Trophoblast cell (in vitro differentiated cells and primary cell): Measurements from ENCODE around the gene SDHA.

Experiments used
- DNase-seq, 2 donors: peaks; one replicate each; pipeline ENCODE4 v3.0.0-alpha.2; 2016
- H2AFZ ChIP-seq: 2 replicates; pipeline ENCODE4 v1.6.1; 2013; ENCODE audit warnings: low read length, moderate library complexity, mild to moderate bottlenecking; ENCODE audit not compliant: insufficient read depth, poor library complexity
- H2AK5ac ChIP-seq: 2 replicates; pipeline ENCODE4 v1.6.1; 2013; ENCODE audit warnings: mild to moderate bottlenecking, low read length
- H2BK120ac ChIP-seq: 2 replicates; pipeline ENCODE4 v1.6.1; 2013; ENCODE audit warnings: low read length, mild to moderate bottlenecking, moderate library complexity; ENCODE audit not compliant: insufficient read depth, poor library complexity
- H2BK12ac ChIP-seq: 2 replicates; pipeline ENCODE4 v1.6.1; 2013; ENCODE audit warnings: mild to moderate bottlenecking, low read length, moderate library complexity
- H2BK5ac ChIP-seq: 2 replicates; pipeline ENCODE4 v1.6.1; 2013; ENCODE audit warnings: low read length, low read depth, moderate library complexity, mild to moderate bottlenecking; ENCODE audit not compliant: poor library complexity
- H3K14ac ChIP-seq: 2 replicates; pipeline ENCODE4 v1.6.1; 2013; ENCODE audit warnings: mild to moderate bottlenecking, low read length
- H3K18ac ChIP-seq: 2 replicates; pipeline ENCODE4 v1.6.1; 2013; ENCODE audit warnings: mild to moderate bottlenecking, low read length
- H3K23ac ChIP-seq: 2 replicates; pipeline ENCODE4 v1.6.1; 2013; ENCODE audit warnings: low read length
- H3K27ac ChIP-seq: 2 replicates; pipeline ENCODE4 v1.5.1; 2013; ENCODE audit warnings: low read depth, mild to moderate bottlenecking, inconsistent platforms, low read length, moderate library complexity
- H3K27me3 ChIP-seq: 2 replicates; pipeline ENCODE4 v1.6.1; 2013; ENCODE audit warnings: inconsistent platforms, mild to moderate bottlenecking, low read length, moderate library complexity; ENCODE audit not compliant: insufficient read depth
- H3K36me3 ChIP-seq, 2 experiments: 1 replicate in 1 of 2; 2 replicates in 1 of 2; pipeline ENCODE4 v1.6.1; 2013; ENCODE audit warnings: low read length in 2 of 2, mild to moderate bottlenecking in 2 of 2, moderate library complexity in 1 of 2; ENCODE audit not compliant: insufficient read depth in 2 of 2, control insufficient read depth in 1 of 2
- H3K4ac ChIP-seq: 2 replicates; pipeline ENCODE4 v1.6.1; 2013; ENCODE audit warnings: low read depth, mild to moderate bottlenecking, low read length, moderate library complexity
- H3K4me1 ChIP-seq, 2 experiments: 1 replicate in 1 of 2; 2 replicates in 1 of 2; pipeline ENCODE4 v1.6.1; 2013; ENCODE audit warnings: low read length in 2 of 2, mild to moderate bottlenecking in 2 of 2, moderate library complexity in 1 of 2; ENCODE audit not compliant: insufficient read depth in 2 of 2, control insufficient read depth in 1 of 2
- H3K4me2 ChIP-seq: 2 replicates; pipeline ENCODE4 v1.6.1; 2013; ENCODE audit warnings: inconsistent platforms, mild to moderate bottlenecking, low read length, moderate library complexity
- H3K4me3 ChIP-seq: 2 replicates; pipeline ENCODE4 v1.5.1; 2013; ENCODE audit warnings: mild to moderate bottlenecking, low read depth, low read length, inconsistent platforms
- H3K79me1 ChIP-seq: one replicate; pipeline ENCODE4 v1.6.1; 2013; ENCODE audit warnings: low read length
- H3K79me2 ChIP-seq: 2 replicates; pipeline ENCODE4 v1.6.1; 2013; ENCODE audit warnings: low read length, mild to moderate bottlenecking; ENCODE audit not compliant: control insufficient read depth, insufficient read depth, poor library complexity
- H3K9ac ChIP-seq: 2 replicates; pipeline ENCODE4 v1.6.1; 2013; ENCODE audit warnings: mild to moderate bottlenecking, low read length
- H3K9me3 ChIP-seq: 2 replicates; pipeline ENCODE4 v1.6.1; 2013; ENCODE audit warnings: low read depth, mild to moderate bottlenecking, control low read depth, inconsistent platforms, low read length; ENCODE audit not compliant: insufficient read depth
- H4K12ac ChIP-seq: 2 replicates; pipeline ENCODE4 v1.6.1; 2013; ENCODE audit warnings: low read depth, mild to moderate bottlenecking, low read length, moderate library complexity
- H4K8ac ChIP-seq: 2 replicates; pipeline ENCODE4 v1.6.1; 2013; ENCODE audit warnings: low read depth, mild to moderate bottlenecking, low read length, moderate library complexity
- H4K91ac ChIP-seq: one replicate; pipeline ENCODE4 v1.6.1; 2013; ENCODE audit warnings: low read depth, mild to moderate bottlenecking, low read length, moderate library complexity
- WGBS: extraction: QIAGEN DNeasy Blood & Tissue Kit; methylation state at CpG from one replicate; pipeline ENCODE4 v1.1.7; 2013; ENCODE audit warnings: missing lambda C conversion rate; ENCODE audit not compliant: insufficient read length, insufficient coverage; ENCODE audit errors: extremely low coverage; 5-methylcytosine and 5-hydroxymethylcytosine counted together

Gene SDHA

DNA sequence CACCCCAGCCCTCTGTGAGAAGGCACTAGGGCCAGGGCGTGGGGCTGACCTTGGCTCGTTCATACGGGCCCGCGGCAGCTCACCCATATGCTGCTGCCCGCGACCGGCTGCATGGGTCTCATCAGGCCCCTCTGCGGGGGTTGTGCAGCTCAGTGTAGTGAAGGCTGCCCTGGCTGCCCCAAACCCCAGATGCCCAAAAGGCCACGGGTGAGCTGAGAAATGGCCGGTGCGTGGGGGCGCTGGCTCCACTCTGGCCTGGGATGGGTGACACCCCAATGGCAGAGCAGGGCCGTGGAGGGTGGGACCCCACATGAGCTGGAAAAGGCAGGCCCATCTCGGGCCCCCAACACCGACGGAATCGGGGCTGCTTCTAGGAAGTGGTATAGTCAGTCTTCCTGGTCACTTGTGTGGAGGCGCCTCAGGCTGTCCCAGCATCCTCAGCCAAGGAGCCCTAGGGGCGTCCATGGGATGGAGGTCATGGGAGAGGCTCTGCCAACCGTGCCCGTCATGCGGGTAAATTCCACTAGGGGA is 46.3 kb upstream of the SDHA start:
- H4K12ac ChIP-seq = no peak overlapping the region

DNA sequence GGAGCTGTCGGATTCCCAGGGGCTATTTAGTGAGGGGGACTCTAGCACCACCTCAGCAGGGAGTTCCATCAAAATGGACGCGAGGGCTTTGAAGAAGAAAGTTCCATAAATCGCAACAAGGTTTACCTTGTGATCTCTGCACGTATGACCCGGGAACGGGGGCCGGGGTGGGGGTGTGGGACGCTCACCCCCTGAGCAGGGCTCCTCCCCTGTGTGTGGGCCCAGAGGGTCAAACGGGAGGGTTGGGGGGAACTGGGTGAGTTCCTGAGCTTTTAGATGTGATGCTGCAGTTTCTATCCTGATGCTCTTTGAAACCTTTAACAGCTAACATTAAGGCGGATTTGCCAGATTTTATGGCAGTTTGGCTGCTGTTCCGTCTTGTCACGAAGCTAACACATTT is 45.7 kb upstream of the SDHA start:
- H3K9ac ChIP-seq = no peak overlapping the region
- no peak overlapping the region for H3K4me2 ChIP-seq
- H3K4ac ChIP-seq = no peak overlapping the region
- H2BK12ac ChIP-seq = no peak overlapping the region
- no peaks in the 10 kb centered on the region for H3K9me3 ChIP-seq
- peaks cover 14% of the 10 kb centered on the region in 2 experiments for H3K4me1 ChIP-seq
- H3K79me2 ChIP-seq = no peaks in the 10 kb centered on the region
- H3K36me3 ChIP-seq = peaks cover 54 to 55% of the 10 kb centered on the region in 2 experiments
- no peak overlapping the region for H2AFZ ChIP-seq
- no peak overlapping the region for H2AK5ac ChIP-seq
- H3K79me1 ChIP-seq = peaks cover 3% of the 10 kb centered on the region
- DNase-seq = no peak
- H4K12ac ChIP-seq = no peak overlapping the region
- H3K27ac ChIP-seq = no peak overlapping the region
- no peak overlapping the region for H3K4me3 ChIP-seq
- H3K27me3 ChIP-seq = no peaks in the 10 kb centered on the region
- no peak overlapping the region for H3K18ac ChIP-seq
- WGBS = no CpG with 5 or more reads among the region's 13 CpGs
- no peak overlapping the region for H4K91ac ChIP-seq
- no peak overlapping the region for H4K8ac ChIP-seq
- no peak overlapping the region for H3K14ac ChIP-seq
- no peak overlapping the region for H2BK120ac ChIP-seq
- H2BK5ac ChIP-seq = no peak overlapping the region
- no peak overlapping the region for H3K23ac ChIP-seq

More for the DNA sequence above, 46.3 kb upstream of the SDHA start:
- H3K14ac ChIP-seq = no peak overlapping the region
- H3K4me2 ChIP-seq = no peak overlapping the region
- no peak overlapping the region for H4K8ac ChIP-seq
- no peak overlapping the region for H2AFZ ChIP-seq
- H2BK5ac ChIP-seq = no peak overlapping the region
- no peak overlapping the region for H2BK120ac ChIP-seq
- H4K91ac ChIP-seq = no peak overlapping the region
- no peak overlapping the region for H2AK5ac ChIP-seq
- H2BK12ac ChIP-seq = no peak overlapping the region
- no peak overlapping the region for H3K23ac ChIP-seq
- H3K4ac ChIP-seq = no peak overlapping the region
- H3K9ac ChIP-seq = no peak overlapping the region
- no peak overlapping the region for H3K18ac ChIP-seq
- WGBS = no CpG with 5 or more reads among the region's 23 CpGs
- H3K4me3 ChIP-seq = no peak overlapping the region
- no peaks in the 10 kb centered on the region for H3K9me3 ChIP-seq
- H3K27ac ChIP-seq = no peak overlapping the region
- H3K79me2 ChIP-seq = no peaks in the 10 kb centered on the region
- H3K4me1 ChIP-seq = peaks cover 14% of the 10 kb centered on the region in 2 experiments
- H3K36me3 ChIP-seq = peaks cover 54 to 55% of the 10 kb centered on the region in 2 experiments
- no peaks in the 10 kb centered on the region for H3K27me3 ChIP-seq
- DNase-seq = no peak
- H3K79me1 ChIP-seq = peaks cover 3% of the 10 kb centered on the region

DNA sequence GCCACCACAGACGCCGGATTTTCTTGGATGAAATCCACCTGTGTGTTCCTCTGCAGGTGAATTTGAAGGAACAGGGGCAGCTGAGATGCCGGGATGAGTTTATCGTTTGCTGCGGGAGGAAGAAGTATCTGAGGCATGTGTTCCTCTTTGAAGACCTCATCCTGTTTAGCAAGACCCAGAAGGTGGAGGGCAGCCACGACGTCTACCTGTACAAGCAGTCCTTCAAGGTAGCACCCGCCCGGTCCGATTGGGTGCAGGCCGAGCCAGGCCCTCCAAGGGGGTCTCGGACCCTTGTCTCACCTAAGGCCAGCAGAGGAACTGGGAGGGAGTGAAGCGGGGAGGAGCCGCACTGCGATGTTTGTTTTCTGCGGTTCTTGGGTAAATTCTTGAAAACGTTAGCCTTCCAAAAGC is 45.3 kb upstream of the SDHA start:
- Histone ChIP-seq H3K27ac (no peak overlapping the region), H3K4me3 (no peak overlapping the region), H3K14ac (no peak overlapping the region), H3K18ac (no peak overlapping the region), H3K23ac (no peak overlapping the region), H2BK12ac (no peak overlapping the region), H3K9me3 (no peaks in the 10 kb centered on the region), H2AK5ac (no peak overlapping the region), H4K12ac (no peak overlapping the region), H4K8ac (no peak overlapping the region), H2BK120ac (no peak overlapping the region), H2BK5ac (no peak overlapping the region), H3K4me2 (no peak overlapping the region), H3K27me3 (no peaks in the 10 kb centered on the region), H3K4me1 (peaks cover 14% of the 10 kb centered on the region in 2 experiments), H4K91ac (no peak overlapping the region), H3K79me1 (peaks cover 3% of the 10 kb centered on the region), H3K36me3 (peaks cover 58% of the 10 kb centered on the region in 2 experiments), H3K4ac (no peak overlapping the region), H3K79me2 (no peaks in the 10 kb centered on the region), H2AFZ (no peak overlapping the region), H3K9ac (no peak overlapping the region)
- DNase-seq = peak in 1 of 2 donors; percentile 26
- no CpG with 5 or more reads among the region's 17 CpGs for WGBS

DNA sequence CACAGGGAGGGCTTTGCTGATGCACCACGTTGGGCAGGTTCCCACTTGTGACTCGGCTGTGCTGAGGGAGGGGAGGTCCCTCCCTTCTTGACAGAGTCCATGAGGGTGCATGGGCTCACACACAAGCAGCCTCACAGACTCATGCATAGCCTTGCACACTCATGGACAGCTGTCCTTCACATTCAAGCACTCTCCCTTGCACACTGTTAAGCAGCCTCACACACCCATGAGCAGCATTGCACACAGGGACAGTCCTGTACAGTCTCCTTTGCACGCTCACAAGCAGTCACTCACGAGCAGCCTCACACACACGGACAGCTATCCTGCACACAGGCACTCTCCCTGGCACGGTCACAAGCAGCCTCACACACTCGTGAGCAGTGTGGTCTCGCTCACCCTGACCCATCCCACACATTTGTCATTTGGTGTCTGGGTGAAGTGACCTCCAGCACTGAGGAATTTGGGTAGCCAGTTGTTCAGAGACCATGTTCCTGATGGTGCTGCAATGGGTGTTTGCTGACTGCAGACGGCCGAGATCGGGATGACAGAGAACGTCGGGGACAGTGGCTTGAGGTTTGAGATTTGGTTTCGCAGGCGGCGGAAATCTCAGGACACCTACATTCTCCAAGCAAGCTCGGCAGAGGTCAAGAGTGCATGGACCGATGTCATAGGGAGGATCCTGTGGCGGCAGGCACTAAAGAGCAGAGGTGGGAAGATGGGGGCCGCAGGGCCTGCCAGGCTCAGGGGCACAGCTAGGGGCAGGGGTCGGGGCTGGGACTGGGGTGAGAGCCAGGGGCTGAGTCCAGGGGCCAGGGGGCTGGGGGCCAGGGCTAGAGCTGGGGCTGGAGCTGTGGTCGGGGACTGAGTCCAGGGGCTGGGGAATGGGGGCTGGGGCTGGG is 44.5 kb upstream of the SDHA start:
- Histone ChIP-seq H3K4ac (no peak overlapping the region), H3K23ac (no peak overlapping the region), H3K27me3 (no peaks in the 10 kb centered on the region), H2BK120ac (no peak overlapping the region), H3K18ac (no peak overlapping the region), H3K4me2 (no peak overlapping the region), H3K4me1 (peaks cover 14% of the 10 kb centered on the region in 2 experiments), H2AFZ (no peak overlapping the region), H2AK5ac (no peak overlapping the region), H3K9me3 (no peaks in the 10 kb centered on the region), H3K79me1 (peaks cover 3% of the 10 kb centered on the region), H3K27ac (no peak overlapping the region), H4K12ac (no peak overlapping the region), H4K91ac (no peak overlapping the region), H3K4me3 (no peak overlapping the region), H2BK12ac (no peak overlapping the region), H2BK5ac (no peak overlapping the region), H3K9ac (no peak overlapping the region), H3K36me3 (peaks cover 59 to 61% of the 10 kb centered on the region in 2 experiments), H3K14ac (no peak overlapping the region), H3K79me2 (no peaks in the 10 kb centered on the region), H4K8ac (no peak overlapping the region)
- no CpG with 5 or more reads among the region's 22 CpGs for WGBS
- DNase-seq = no peak
